ENCODE results near the gene DTNB.
"Not testable (repeated sequence)": the region's sequence is repeated elsewhere in the genome, so short reads cannot be mapped to it uniquely, and the experiment has no call there.

DTNB gene

GRCh38 chr2:25682082-25682481, 8.7 kb upstream of the DTNB start:
- no peak for DNase-seq (ENCODE audit: low spot score)

- no peak for DNase-seq (ENCODE audit: low spot score)
Measured at GRCh38 chr2:25677877-25678276, 4.5 kb upstream of the DTNB start.

DNA sequence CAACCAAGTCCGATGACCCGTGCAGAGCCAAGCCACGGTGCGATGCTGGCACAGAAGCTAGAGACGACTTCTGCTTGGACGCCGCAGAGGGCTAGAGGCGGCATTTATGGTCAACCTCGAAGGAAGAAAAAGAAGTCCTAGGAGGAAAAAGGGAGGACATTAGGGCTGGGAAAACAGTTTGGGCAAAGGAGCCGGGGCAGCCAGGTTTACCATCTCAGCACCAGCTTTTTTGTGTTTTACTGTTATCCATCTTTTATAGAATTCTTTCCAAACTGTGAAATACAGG, 643 bp upstream of the DTNB start:
- DNase-seq (ENCODE audit: low spot score): no peak

GRCh38 chr2:25672494-25673299, 680 bp downstream of the DTNB start:
- peak; percentile 63 for DNase-seq (ENCODE audit: low spot score)

- no peak for DNase-seq (ENCODE audit: low spot score)
Measured at GRCh38 chr2:25671622-25672021, 1.8 kb downstream of the DTNB start.

DNA sequence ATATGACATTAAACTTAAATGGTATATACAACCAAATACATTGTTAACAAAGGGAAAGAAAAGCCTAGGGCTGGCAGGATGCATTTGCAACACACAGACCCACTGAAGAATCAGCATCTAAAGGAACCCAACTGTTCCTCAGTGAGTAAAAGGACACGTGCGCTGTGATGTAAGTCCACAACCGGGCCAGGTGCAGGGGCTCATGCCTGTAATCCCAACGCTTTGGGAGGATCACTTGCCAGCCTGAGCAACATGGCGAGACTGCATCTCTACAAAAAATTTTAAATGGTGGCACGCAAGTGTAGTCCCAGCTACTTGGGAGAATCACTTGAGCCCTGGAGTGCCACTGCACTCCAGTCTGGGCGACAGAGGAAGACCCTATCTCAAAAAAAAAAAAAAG, 3.9 kb downstream of the DTNB start:
- DNase-seq (ENCODE audit: low spot score): no peak

- DNase-seq (ENCODE audit: low spot score): no peak
Measured at GRCh38 chr2:25666218-25666617, 7.2 kb downstream of the DTNB start.

GRCh38 chr2:25665429-25665828, 7.9 kb downstream of the DTNB start:
- DNase-seq (ENCODE audit: low spot score): not testable (repeated sequence)

- DNase-seq (ENCODE audit: low spot score): no peak
Measured at GRCh38 chr2:25664965-25665307, 8.4 kb downstream of the DTNB start.

GRCh38 chr2:25664183-25664964, 9.0 kb downstream of the DTNB start:
- DNase-seq (ENCODE audit: low spot score): peak; percentile 16

- DNase-seq (ENCODE audit: low spot score): no peak
Measured at GRCh38 chr2:25655316-25655715, 18.1 kb downstream of the DTNB start.

- DNase-seq (ENCODE audit: low spot score): no peak
Measured at GRCh38 chr2:25654801-25655200, 18.6 kb downstream of the DTNB start.

GRCh38 chr2:25651782-25652455, 21.5 kb downstream of the DTNB start:
- DNase-seq (ENCODE audit: low spot score): no peak

DNA sequence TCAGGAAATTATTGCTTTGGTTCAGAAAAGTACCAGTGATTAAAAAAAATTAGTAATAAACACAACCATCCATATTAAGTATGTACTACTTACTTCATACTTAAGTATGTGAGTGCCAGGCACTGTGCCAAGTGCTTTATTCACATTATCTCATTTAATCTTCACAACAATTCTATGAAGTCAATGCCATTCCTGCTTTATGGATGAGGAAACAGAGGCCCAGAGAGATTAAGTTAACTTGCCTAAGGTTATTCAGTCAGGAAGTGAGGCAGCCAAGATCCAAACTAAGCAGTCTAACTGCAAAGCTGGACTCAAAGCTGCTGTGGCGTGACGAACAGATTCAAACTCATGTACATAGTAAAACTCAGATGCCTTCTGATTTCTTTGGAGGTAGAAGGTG, 22.3 kb downstream of the DTNB start:
- no peak for DNase-seq (ENCODE audit: low spot score)

DNA sequence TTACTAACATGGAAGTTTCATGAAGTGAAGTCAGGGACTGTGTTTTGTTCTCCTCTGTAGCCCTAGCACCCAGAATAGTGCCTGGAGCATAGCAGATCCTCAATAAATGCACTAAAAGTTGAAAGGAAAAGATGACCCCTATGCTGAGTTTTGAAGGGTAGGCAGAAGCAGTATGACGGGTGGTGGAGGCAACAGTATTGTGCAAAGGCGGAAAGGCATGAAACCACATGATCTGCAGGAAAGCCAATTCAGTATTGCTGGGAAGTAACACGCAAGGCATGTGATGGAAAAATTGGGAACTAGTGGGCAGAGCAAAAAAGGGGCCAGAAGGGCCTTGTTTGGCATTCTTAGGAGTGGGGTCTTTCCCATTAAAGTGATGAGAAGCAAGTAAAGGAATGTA, 23.1 kb downstream of the DTNB start:
- no peak for DNase-seq (ENCODE audit: low spot score)

GRCh38 chr2:25649786-25650185, 23.6 kb downstream of the DTNB start:
- no peak for DNase-seq (ENCODE audit: low spot score)

- no peak for DNase-seq (ENCODE audit: low spot score)
Measured at GRCh38 chr2:25642298-25642697, 31.1 kb downstream of the DTNB start.

GRCh38 chr2:25639696-25640095, 33.7 kb downstream of the DTNB start:
- no peak for DNase-seq (ENCODE audit: low spot score)

DNA sequence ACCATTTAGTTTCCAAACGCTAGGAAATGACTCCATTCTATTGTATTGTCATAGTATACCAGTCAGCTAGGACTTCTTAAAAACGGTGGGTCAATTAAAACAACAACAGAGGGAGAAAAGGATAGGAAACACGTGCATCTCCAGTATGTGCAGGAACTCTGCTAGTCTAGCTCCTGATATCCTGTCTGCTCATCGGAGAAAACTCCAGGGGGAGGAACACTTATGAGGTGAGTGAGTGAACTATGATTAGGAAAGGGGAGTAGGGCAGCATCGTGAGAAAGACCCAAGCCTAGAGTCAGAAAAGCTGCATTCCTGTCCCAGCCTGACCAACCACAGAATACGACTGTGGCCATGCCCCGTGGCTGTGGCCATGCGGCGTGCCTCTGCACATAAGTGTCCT, 34.2 kb downstream of the DTNB start:
- DNase-seq (ENCODE audit: low spot score): no peak

DNA sequence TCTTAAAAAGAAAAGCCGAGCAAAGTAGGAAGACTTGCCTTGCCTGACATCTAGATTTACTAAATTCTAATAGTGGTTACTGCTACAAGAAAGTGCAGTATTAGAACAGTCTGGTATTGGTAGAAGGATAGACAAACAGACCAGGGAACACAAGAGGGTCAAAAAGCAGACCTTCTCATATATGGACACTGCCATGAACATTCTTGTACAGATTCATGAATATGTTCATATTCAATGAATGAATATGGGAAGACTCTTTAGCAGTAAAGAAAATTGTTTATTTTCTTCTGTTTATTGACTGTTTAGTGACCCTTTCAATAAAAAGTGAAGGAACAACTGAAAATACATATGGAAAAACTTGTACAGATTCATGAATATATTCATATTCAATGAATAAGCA, 37.6 kb downstream of the DTNB start:
- DNase-seq (ENCODE audit: low spot score): no peak

- DNase-seq (ENCODE audit: low spot score): not testable (repeated sequence)
Measured at GRCh38 chr2:25633801-25634200, 39.6 kb downstream of the DTNB start.

- DNase-seq (ENCODE audit: low spot score): no peak
Measured at GRCh38 chr2:25632396-25632795, 41.0 kb downstream of the DTNB start.

- DNase-seq (ENCODE audit: low spot score): no peak
Measured at GRCh38 chr2:25624635-25625034, 48.7 kb downstream of the DTNB start.
